Right lobe of liver (tissue), 6 donors: ENCODE results near the gene KCNH1. TPM values are rescaled to one million over a fixed set of nuclear protein-coding genes. Genes with fewer than 3 reads are reported as not detected.

Source experiments
- ATAC-seq, 4 donors: fragments of 200-7000 bp; cut with Tn5 transposase; one replicate each; pipeline ENCODE4 v1.9.1; 2020; ENCODE audit warnings: mild to moderate bottlenecking in 4 of 4, moderate library complexity in 4 of 4
- DNase-seq, 3 donors: peaks; one replicate each; pipeline ENCODE4 v3.0.0-alpha.2; 2020
- H3K27ac ChIP-seq, 3 donors: fragments of 200-600 bp; one replicate each; pipeline ENCODE4 v1.8.0; 2022
- H3K27me3 ChIP-seq, 2 donors: fragments of 200-600 bp; one replicate each; pipeline ENCODE4 v1.8.0; 2022
- H3K36me3 ChIP-seq, 4 donors: fragments of 200-600 bp; sonication (generic) in 1 of 4; one replicate each; pipeline versions ENCODE4 v1.5.1 to v1.8.0; 2017 to 2022; ENCODE audit warnings: control low read depth in 1 of 4
- H3K4me1 ChIP-seq, 4 donors: fragments of 200-600 bp; sonication (generic) in 1 of 4; one replicate each; pipeline versions ENCODE4 v1.5.1 to v1.8.0; 2017 to 2022; ENCODE audit warnings: control low read depth in 1 of 4
- H3K4me3 ChIP-seq, 3 donors: fragments of 200-600 bp; one replicate each; pipeline ENCODE4 v1.8.0; 2022
- H3K9me3 ChIP-seq, 4 donors: fragments of 200-600 bp; sonication (generic) in 1 of 4; one replicate each; pipeline versions ENCODE4 v1.5.1 to v1.8.0; 2017 to 2022; ENCODE audit warnings: control low read depth in 1 of 4
- POLR2A ChIP-seq: fragments of 450-650 bp; IDR thresholded peaks from one replicate; pipeline ENCODE4 v1.6.1; 2017; ENCODE audit warnings: antibody characterized with exemption, mild to moderate bottlenecking
- WGBS: methylation state at CpG from one replicate; pipeline ENCODE4 v1.1.6; 2018; ENCODE audit warnings: low coverage, low lambda C conversion rate; ENCODE audit not compliant: insufficient coverage; ENCODE audit errors: missing lambda C conversion rate; 5-methylcytosine and 5-hydroxymethylcytosine counted together
- intact Hi-C, 2 donors: fragments of 100-400 bp; cut with DNase I; formaldehyde crosslinking; loops; one replicate each; pipeline versions ENCODE4 v1.11.2 to v1.14.1; 2022
- total RNA-seq, 6 experiments: library from RNA; depleted of rRNA in 2 of 6; stranded (reverse); fragments of >200 nt in 2 of 6; fragmentation: NEBNext Ultra II Directional in 3 of 6; extraction: Animal tissue kit (Norgen Biotek cat#: 25700) in 3 of 6; gene quantifications; one replicate each; pipeline versions ENCODE4 v1.1.0 to v1.2.4, GENCODE V29; 2016 to 2023
- TF ChIP-seq, protein P1 (sequence below), 4 donors: fragments of 200-600 bp in 3 of 4; fragments of 450-650 bp in 1 of 4; IDR thresholded peaks; one replicate each; pipeline versions ENCODE4 v1.5.1 to v1.8.0; 2016 to 2022; ENCODE audit warnings: antibody characterized with exemption in 4 of 4, mild to moderate bottlenecking in 2 of 4
- donor health status: DM: no; HTN: yes; CAD: no.
- donor health status: DM: no; HTN: no; CAD: no.
- donor health status: DM: no; HTN: no; CAD: no.
- donor health status: DM: no; HTN: yes; CAD: no.
- donor health status: DM: no; HTN: yes; CAD: no.

Gene KCNH1
- total RNA-seq, 6 experiments from 2014 or later: not detected

DNA sequence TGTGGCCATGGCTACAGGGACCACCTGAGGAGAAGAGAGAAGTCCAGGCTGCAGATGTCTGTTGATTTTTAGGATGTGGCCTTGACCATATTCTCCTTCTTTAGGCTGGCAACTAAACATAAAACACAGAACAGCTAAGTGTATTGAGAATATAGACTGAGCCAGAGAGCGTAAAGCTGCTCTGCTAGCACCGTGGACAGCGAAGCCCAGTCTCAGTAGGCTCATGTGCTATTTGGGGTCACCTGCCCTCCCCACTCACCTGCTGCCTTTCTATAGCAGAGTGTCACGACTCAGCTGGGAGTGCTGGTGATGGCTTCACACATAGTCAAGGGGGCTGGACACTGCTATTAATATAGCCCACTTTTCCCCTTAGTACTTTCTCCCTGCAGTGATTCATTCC is 278.5 kb downstream of the KCNH1 start:
- Histone ChIP-seq H3K27me3 (no peaks in the 10 kb centered on the region), H3K9me3 (no peaks in the 10 kb centered on the region), H3K4me3 (no peak overlapping the region), H3K36me3 (no peaks in the 10 kb centered on the region), H3K27ac (no peak overlapping the region), H3K4me1 (no peaks in the 10 kb centered on the region)
- DNase-seq (no peak), ATAC-seq (no peak)
- intact Hi-C loops: no loop called here
- TF ChIP-seq, protein P1, sequence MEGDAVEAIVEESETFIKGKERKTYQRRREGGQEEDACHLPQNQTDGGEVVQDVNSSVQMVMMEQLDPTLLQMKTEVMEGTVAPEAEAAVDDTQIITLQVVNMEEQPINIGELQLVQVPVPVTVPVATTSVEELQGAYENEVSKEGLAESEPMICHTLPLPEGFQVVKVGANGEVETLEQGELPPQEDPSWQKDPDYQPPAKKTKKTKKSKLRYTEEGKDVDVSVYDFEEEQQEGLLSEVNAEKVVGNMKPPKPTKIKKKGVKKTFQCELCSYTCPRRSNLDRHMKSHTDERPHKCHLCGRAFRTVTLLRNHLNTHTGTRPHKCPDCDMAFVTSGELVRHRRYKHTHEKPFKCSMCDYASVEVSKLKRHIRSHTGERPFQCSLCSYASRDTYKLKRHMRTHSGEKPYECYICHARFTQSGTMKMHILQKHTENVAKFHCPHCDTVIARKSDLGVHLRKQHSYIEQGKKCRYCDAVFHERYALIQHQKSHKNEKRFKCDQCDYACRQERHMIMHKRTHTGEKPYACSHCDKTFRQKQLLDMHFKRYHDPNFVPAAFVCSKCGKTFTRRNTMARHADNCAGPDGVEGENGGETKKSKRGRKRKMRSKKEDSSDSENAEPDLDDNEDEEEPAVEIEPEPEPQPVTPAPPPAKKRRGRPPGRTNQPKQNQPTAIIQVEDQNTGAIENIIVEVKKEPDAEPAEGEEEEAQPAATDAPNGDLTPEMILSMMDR (IDR thresholded peaks at IDR 0.05): no peak
- no peak for TF ChIP-seq POLR2A
- WGBS: 18% methylated on average over 3 of the region's 4 CpGs

DNA sequence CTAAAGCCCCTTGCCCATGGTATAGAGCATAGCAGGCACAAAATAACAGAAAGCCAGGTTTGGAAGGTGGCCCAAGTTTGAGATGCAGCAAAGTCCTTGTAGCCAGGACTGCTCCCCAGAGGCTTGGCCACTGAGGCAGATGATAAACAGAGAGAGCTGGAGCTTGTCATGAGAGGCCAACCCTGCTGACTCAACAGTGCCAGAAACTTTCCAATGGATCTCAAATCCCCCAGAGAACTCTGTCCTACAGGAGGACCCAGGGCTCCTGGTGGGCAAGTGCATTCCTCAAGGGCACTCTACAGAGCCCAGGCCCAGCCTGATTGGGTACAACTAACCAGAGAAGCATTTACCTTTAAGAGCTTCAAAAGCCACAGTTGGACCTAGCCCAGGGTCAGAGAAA is 280.7 kb downstream of the KCNH1 start:
- Histone ChIP-seq H3K36me3 (no peaks in the 10 kb centered on the region), H3K27ac (no peak overlapping the region), H3K4me1 (no peaks in the 10 kb centered on the region), H3K4me3 (no peak overlapping the region), H3K9me3 (no peaks in the 10 kb centered on the region), H3K27me3 (no peaks in the 10 kb centered on the region)
- ATAC-seq (no peak), DNase-seq (no peak)
- intact Hi-C loops: no loop called here
- TF ChIP-seq POLR2A: no peak
- TF ChIP-seq, protein P1 (IDR thresholded peaks at IDR 0.05): no peak

DNA sequence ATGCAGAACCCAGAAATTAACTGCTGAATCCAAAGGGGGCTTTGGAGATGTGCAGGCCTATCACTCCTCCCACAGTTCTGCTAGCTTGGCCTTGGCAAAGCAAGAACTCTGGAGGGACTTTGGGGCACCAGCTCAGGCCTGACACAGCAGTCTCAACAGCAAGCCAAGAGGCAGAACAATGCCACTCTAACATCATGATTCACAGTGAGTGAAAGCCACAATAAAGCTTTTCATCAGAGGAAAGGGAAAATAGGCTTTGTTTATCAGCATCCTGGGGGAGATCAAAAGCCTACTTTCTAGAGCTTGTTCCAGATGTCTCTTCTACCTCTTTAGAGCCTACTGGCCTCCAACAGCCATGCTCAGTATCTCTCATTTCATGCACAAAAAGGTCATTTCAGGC is 283.4 kb downstream of the KCNH1 start:
- Histone ChIP-seq H3K4me1 (no peaks in the 10 kb centered on the region), H3K9me3 (no peaks in the 10 kb centered on the region), H3K27ac (no peak overlapping the region), H3K27me3 (no peaks in the 10 kb centered on the region), H3K36me3 (no peaks in the 10 kb centered on the region), H3K4me3 (no peak overlapping the region)
- intact Hi-C loops: no loop called here
- no peak for DNase-seq
- TF ChIP-seq, protein P1 (IDR thresholded peaks at IDR 0.05): no peak
- no peak for TF ChIP-seq POLR2A
- ATAC-seq: no peak

DNA sequence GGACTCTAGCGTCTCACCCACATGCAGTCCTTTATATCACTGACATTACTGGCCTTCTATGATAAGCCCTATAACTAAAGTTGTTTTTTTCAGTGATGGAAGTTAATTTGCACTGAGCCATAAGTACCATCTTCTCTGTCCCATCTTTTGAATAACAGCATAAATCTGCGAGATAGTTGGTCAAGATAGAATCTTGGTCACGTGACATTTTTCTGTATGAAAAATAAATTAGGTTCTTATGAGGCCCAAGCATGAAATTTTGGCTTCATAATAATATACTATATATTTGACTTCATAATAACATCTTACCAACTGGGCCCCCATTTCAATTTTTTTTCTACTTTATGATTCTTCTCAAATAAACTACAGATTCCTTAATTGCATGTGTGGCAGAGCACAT is 285.5 kb downstream of the KCNH1 start:
- H3K27me3 ChIP-seq: no peaks in the 10 kb centered on the region
- no peaks in the 10 kb centered on the region for H3K4me1 ChIP-seq
- no peak for ATAC-seq
- no peak for DNase-seq
- 77% methylated on average over 3 of the region's 3 CpGs for WGBS
- H3K4me3 ChIP-seq: no peak overlapping the region
- TF ChIP-seq POLR2A: no peak
- TF ChIP-seq, protein P1 (IDR thresholded peaks at IDR 0.05): no peak
- intact Hi-C loops: no loop called here
- H3K36me3 ChIP-seq: no peaks in the 10 kb centered on the region
- no peaks in the 10 kb centered on the region for H3K9me3 ChIP-seq
- H3K27ac ChIP-seq: no peak overlapping the region

DNA sequence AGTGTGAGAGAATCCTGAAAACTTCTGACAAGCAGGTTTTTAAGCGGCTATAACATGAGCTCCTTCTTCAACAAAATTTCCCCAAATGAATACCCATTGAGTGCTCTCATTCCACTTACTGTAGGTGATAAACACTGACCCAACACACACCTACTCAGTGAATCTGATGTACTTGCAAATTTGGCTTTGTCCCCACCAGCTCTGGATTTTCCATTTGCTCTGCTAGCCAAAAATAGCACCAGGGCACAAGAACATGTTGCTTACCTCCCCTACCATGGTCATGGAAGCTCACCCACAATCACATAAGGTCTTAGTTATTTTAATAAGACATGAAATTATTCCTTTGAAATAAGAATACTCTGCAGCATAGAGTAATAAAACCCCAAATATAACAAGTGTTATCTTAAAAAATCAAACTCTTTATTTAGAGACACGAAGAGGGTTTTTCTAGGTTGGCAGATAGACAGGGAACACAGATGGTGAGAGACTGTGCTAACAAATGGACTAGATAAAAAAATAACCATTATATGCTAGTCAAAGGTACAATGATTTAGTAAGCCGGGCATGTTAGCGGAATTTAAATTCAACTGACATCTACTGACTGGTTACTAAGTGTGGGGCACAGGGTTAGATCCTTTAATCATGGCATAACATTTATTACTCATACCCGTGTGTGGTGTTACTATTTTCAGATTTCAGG is 291.9 kb downstream of the KCNH1 start:
- ATAC-seq (no peak), DNase-seq (no peak)
- intact Hi-C loops: no loop called here
- no peaks in the 10 kb centered on the region for H3K27me3 ChIP-seq
- TF ChIP-seq, protein P1 (IDR thresholded peaks at IDR 0.05): no peak
- no peak for TF ChIP-seq POLR2A
- no peak overlapping the region for H3K27ac ChIP-seq
- H3K4me3 ChIP-seq: no peak overlapping the region
- H3K4me1 ChIP-seq: no peaks in the 10 kb centered on the region
- WGBS: 63% methylated on average over 5 of the region's 5 CpGs
- H3K36me3 ChIP-seq: no peaks in the 10 kb centered on the region
- no peaks in the 10 kb centered on the region for H3K9me3 ChIP-seq
